ENCODE data around the gene C1orf21. TPM values are rescaled to one million over a fixed set of nuclear protein-coding genes. Genes with fewer than 3 reads are reported as not detected.

Gene C1orf21
- total and polyA plus RNA-seq, 2 donors (not counting 1 experiment from before 2014, with no cell fraction given) = 53.0 to 95.4 TPM

- H2AFZ ChIP-seq (ENCODE audit: low read length) = no peak overlapping the region
- H3K36me3 ChIP-seq (ENCODE audit: control insufficient read depth, insufficient read depth, low read length) = no peaks in the 10 kb centered on the region
- no peaks in the 10 kb centered on the region for H4K20me1 ChIP-seq (ENCODE audit: control insufficient read depth, extremely low read depth, insufficient read depth, low read length)
- no peak overlapping the region for H3K4me2 ChIP-seq (ENCODE audit: extremely low read depth, insufficient read depth, low read length)
- H3K9ac ChIP-seq (ENCODE audit: insufficient read depth, low read length) = no peak overlapping the region
- H3K27ac ChIP-seq (ENCODE audit: insufficient read depth, low read length) = peak overlapping the region; percentile 40
- H3K27me3 ChIP-seq (ENCODE audit: control insufficient read depth, insufficient read depth, low read length) = no peaks in the 10 kb centered on the region
- DNase-seq (ENCODE audit: low read depth in 2 of 2) = peak; percentile 53 to 67
- H3K9me3 ChIP-seq (ENCODE audit: control insufficient read depth, insufficient read depth, low read depth, low read length) = no peaks in the 10 kb centered on the region
- no peaks in the 10 kb centered on the region for H3K79me2 ChIP-seq (ENCODE audit: control insufficient read depth, insufficient read depth, low read length)
- H3K4me1 ChIP-seq (ENCODE audit: control insufficient read depth, extremely low read depth, insufficient read depth, low read length) = no peaks in the 10 kb centered on the region
- TF ChIP-seq CTCF (conservative IDR thresholded peaks at IDR 0.05 in 1 of 2, IDR thresholded peaks at IDR 0.05 in 1 of 2; ENCODE audit: low read depth in 1 of 2, low read length in 2 of 2) (no peak), EZH2 (IDR thresholded peaks at IDR 0.05; ENCODE audit: low read length, missing control alignments) (no peak)
- no peak overlapping the region for H3K4me3 ChIP-seq (replicated peaks in 1 of 4; ENCODE audit: control extremely low read depth in 1 of 4, insufficient read depth in 1 of 4, low read depth in 3 of 4, low read length in 4 of 4)
Observed at GRCh38 chr1:184513966-184514365, 127.1 kb downstream of the C1orf21 start.

DNA sequence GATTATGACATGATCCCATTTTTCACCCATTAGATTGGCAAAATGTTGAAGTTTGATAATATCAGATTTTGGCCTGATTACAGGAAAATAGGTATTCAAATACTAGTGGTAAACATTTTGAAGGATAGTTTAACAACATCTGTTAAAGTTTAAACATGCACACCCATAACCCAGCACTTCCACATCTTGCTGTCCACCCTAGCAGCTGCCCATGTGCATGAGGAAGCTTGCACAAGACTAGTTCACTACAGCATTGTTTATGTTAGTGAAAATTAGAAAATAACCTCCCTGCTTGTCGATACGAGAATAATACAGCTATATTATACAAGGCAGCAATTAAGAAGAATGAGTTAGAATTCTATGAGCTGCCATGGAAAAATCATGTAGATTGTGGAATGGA lies 127.6 kb downstream of the C1orf21 start:
- TF ChIP-seq EZH2 (IDR thresholded peaks at IDR 0.05; ENCODE audit: low read length, missing control alignments) (no peak), CTCF (conservative IDR thresholded peaks at IDR 0.05 in 1 of 2, IDR thresholded peaks at IDR 0.05 in 1 of 2; ENCODE audit: low read depth in 1 of 2, low read length in 2 of 2) (no peak)
- Histone ChIP-seq H3K4me2 (ENCODE audit: extremely low read depth, insufficient read depth, low read length) (no peak overlapping the region), H3K9ac (ENCODE audit: insufficient read depth, low read length) (no peak overlapping the region), H2AFZ (ENCODE audit: low read length) (no peak overlapping the region), H3K27ac (ENCODE audit: insufficient read depth, low read length) (no peak overlapping the region), H3K4me3 (replicated peaks in 1 of 4; ENCODE audit: control extremely low read depth in 1 of 4, insufficient read depth in 1 of 4, low read depth in 3 of 4, low read length in 4 of 4) (no peak overlapping the region), H4K20me1 (ENCODE audit: control insufficient read depth, extremely low read depth, insufficient read depth, low read length) (no peaks in the 10 kb centered on the region), H3K27me3 (ENCODE audit: control insufficient read depth, insufficient read depth, low read length) (no peaks in the 10 kb centered on the region), H3K9me3 (ENCODE audit: control insufficient read depth, insufficient read depth, low read depth, low read length) (no peaks in the 10 kb centered on the region), H3K4me1 (ENCODE audit: control insufficient read depth, extremely low read depth, insufficient read depth, low read length) (no peaks in the 10 kb centered on the region), H3K36me3 (ENCODE audit: control insufficient read depth, insufficient read depth, low read length) (no peaks in the 10 kb centered on the region), H3K79me2 (ENCODE audit: control insufficient read depth, insufficient read depth, low read length) (no peaks in the 10 kb centered on the region)
- peak in 1 of 2 donors; percentile 61 for DNase-seq (ENCODE audit: low read depth in 2 of 2)

- Histone ChIP-seq H3K79me2 (ENCODE audit: control insufficient read depth, insufficient read depth, low read length) (no peaks in the 10 kb centered on the region), H3K9me3 (ENCODE audit: control insufficient read depth, insufficient read depth, low read depth, low read length) (no peaks in the 10 kb centered on the region), H3K9ac (ENCODE audit: insufficient read depth, low read length) (no peak overlapping the region), H3K27me3 (ENCODE audit: control insufficient read depth, insufficient read depth, low read length) (no peaks in the 10 kb centered on the region), H4K20me1 (ENCODE audit: control insufficient read depth, extremely low read depth, insufficient read depth, low read length) (no peaks in the 10 kb centered on the region), H3K36me3 (ENCODE audit: control insufficient read depth, insufficient read depth, low read length) (no peaks in the 10 kb centered on the region), H3K4me3 (replicated peaks in 1 of 4; ENCODE audit: control extremely low read depth in 1 of 4, insufficient read depth in 1 of 4, low read depth in 3 of 4, low read length in 4 of 4) (no peak overlapping the region), H3K4me1 (ENCODE audit: control insufficient read depth, extremely low read depth, insufficient read depth, low read length) (no peaks in the 10 kb centered on the region), H3K4me2 (ENCODE audit: extremely low read depth, insufficient read depth, low read length) (no peak overlapping the region), H2AFZ (ENCODE audit: low read length) (no peak overlapping the region), H3K27ac (ENCODE audit: insufficient read depth, low read length) (no peak overlapping the region)
- TF ChIP-seq CTCF (conservative IDR thresholded peaks at IDR 0.05 in 1 of 2, IDR thresholded peaks at IDR 0.05 in 1 of 2; ENCODE audit: low read depth in 1 of 2, low read length in 2 of 2) (no peak), EZH2 (IDR thresholded peaks at IDR 0.05; ENCODE audit: low read length, missing control alignments) (no peak)
- no peak for DNase-seq (ENCODE audit: low read depth in 2 of 2)
Observed at GRCh38 chr1:184517130-184517529, 130.3 kb downstream of the C1orf21 start.

Data from fibroblast of lung (primary cell).